GM18508 (cell line): ENCODE results near the gene VCY.
"Not testable (repeated sequence)": the region's sequence is repeated elsewhere in the genome, so short reads cannot be mapped to it uniquely, and the experiment has no call there.

Experiments used
- ATAC-seq: cut with Tn5 transposase; IDR thresholded peaks from one replicate; pipeline ENCODE4 v1.9.1; 2021; ENCODE audit warnings: moderate number of reproducible peaks; ENCODE audit not compliant: insufficient read depth, unreplicated experiment

The VCY gene

DNA sequence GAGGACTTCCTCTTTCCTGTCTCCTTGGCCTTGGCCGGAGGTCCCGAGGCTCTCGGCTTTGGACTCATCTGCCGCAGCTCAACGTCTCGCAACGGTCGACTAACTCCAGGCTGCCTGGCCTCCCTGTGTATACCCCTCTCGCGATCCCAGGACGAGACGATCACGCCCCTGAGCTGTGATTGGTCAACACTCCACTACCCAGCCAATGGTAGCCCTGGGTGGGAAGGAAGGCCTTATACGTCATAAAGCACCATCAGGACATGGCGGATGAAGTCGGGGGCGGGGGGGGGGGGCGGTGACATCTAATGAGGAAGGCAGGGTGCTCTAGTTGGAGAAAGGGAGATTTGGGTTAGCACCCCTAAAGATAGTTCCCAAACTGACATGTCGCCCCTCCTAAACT is at the start of gene VCY:
TSS of gene VCY (minus strand) at position 101 of the 400 bp plus-strand sequence. CDS start at position 68, 33 bp downstream.
- ATAC-seq: not testable (repeated sequence)

DNA sequence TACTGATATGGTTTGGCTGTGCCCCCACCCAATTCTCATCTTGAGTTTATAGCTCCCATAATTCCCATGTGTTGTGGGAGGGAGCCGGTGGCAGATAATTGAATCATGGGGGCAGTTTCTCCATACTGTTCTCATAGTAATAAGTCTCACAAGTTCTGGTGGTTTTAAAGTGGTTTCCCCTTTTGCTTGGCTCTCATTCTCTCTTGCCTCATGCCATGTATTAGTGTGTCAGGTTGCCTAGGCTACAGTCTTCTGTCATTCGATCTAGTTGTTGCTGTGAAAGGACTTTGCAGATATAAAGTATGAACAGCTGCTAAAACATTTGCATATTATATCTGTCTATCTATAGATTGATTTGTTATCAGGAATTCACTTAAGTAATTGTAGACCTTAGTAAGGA is 44.1 kb upstream of the VCY start:
- ATAC-seq: not testable (repeated sequence)

DNA sequence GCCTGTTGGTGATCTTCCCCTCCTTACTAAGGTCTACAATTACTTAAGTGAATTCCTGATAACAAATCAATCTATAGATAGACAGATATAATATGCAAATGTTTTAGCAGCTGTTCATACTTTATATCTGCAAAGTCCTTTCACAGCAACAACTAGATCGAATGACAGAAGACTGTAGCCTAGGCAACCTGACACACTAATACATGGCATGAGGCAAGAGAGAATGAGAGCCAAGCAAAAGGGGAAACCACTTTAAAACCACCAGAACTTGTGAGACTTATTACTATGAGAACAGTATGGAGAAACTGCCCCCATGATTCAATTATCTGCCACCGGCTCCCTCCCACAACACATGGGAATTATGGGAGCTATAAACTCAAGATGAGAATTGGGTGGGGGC is 25.6 kb upstream of the VCY start:
- ATAC-seq: not testable (repeated sequence)

DNA sequence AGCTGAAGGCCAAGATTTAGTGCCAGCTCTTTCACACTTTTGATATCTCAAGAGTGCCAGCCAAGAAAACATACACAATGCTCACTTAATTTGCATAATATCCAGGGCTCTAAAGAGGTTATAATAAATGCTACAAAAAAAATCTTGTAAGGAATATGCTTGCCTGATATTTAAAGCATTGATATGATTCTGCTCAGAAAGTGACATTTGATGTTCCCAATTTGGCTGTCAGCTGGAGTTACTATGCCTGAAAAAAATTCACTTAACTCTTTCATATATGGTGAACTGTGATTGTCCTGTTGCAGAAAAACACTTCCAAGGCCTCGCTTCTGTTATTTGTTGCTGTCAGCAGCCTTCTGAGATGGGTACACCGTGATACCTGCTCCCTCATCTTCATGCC is 43.9 kb downstream of the VCY start:
- ATAC-seq: not testable (repeated sequence)
